Femur (tissue), 1 donor: ENCODE data around the gene FGF1.

Source experiments
- DNase-seq: peaks from one replicate; pipeline ENCODE4 v3.0.0-alpha.2; 2017

Gene FGF1

GRCh38 chr5:142640316-142641005 is 45.4 kb downstream of the FGF1 start:
- no peak for DNase-seq

GRCh38 chr5:142639455-142639854 is 46.4 kb downstream of the FGF1 start:
- no peak for DNase-seq

- DNase-seq, result no peak
These were observed 48.0 kb downstream of the FGF1 start for GRCh38 chr5:142637871-142638270.

- DNase-seq, result no peak
These were observed 49.1 kb downstream of the FGF1 start for GRCh38 chr5:142636698-142637324.

- DNase-seq, result no peak
These were observed 49.8 kb downstream of the FGF1 start for GRCh38 chr5:142636093-142636492.

GRCh38 chr5:142634216-142635011 is 51.5 kb downstream of the FGF1 start:
- no peak for DNase-seq

- DNase-seq, result no peak
These were observed 54.9 kb downstream of the FGF1 start for GRCh38 chr5:142630927-142631539.

- DNase-seq, result no peak
These were observed 58.3 kb downstream of the FGF1 start for GRCh38 chr5:142627383-142628217.

GRCh38 chr5:142626786-142627185 is 59.1 kb downstream of the FGF1 start:
- no peak for DNase-seq

- DNase-seq, result no peak
These were observed 59.8 kb downstream of the FGF1 start for GRCh38 chr5:142626099-142626498.

- no peak for DNase-seq
These were observed 64.7 kb downstream of the FGF1 start for GRCh38 chr5:142621227-142621626.

- DNase-seq, result no peak
These were observed 66.1 kb downstream of the FGF1 start for GRCh38 chr5:142619815-142620214.

GRCh38 chr5:142618130-142618523 is 67.8 kb downstream of the FGF1 start:
- DNase-seq, result no peak

- DNase-seq, result no peak
These were observed 68.3 kb downstream of the FGF1 start for GRCh38 chr5:142617416-142618129.

GRCh38 chr5:142615948-142616347 is 69.9 kb downstream of the FGF1 start:
- DNase-seq, result no peak

- no peak for DNase-seq
These were observed 71.8 kb downstream of the FGF1 start for GRCh38 chr5:142614054-142614453.

GRCh38 chr5:142613271-142613671 is 72.6 kb downstream of the FGF1 start:
- peak; percentile 67 for DNase-seq

- DNase-seq, result no peak
These were observed 73.2 kb downstream of the FGF1 start for GRCh38 chr5:142612494-142613270.

- DNase-seq, result peak; percentile 81
These were observed 74.7 kb downstream of the FGF1 start for GRCh38 chr5:142611154-142611553.

- DNase-seq, result no peak
These were observed 75.5 kb downstream of the FGF1 start for GRCh38 chr5:142610176-142611001.
